ENCODE measurements around the gene COLGALT1.

The COLGALT1 gene

GRCh38 chr19:17529239-17530158, 25.9 kb upstream of the COLGALT1 start:
- TF ChIP-seq, protein P1, sequence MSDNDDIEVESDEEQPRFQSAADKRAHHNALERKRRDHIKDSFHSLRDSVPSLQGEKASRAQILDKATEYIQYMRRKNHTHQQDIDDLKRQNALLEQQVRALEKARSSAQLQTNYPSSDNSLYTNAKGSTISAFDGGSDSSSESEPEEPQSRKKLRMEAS (IDR thresholded peaks at IDR 0.05): no peak
- TF ChIP-seq EP300 (IDR thresholded peaks at IDR 0.05; ENCODE audit: borderline replicate concordance) (no peak), ZBTB7A (IDR thresholded peaks at IDR 0.05; ENCODE audit: low read depth) (no peak), USF1 (IDR thresholded peaks at IDR 0.05) (no peak), NFIC (IDR thresholded peaks at IDR 0.05) (no peak), CREB1 (IDR thresholded peaks at IDR 0.05; ENCODE audit: low read depth) (no peak), FOXM1 (IDR thresholded peaks at IDR 0.05; ENCODE audit: borderline replicate concordance, low read depth) (no peak), CEBPB (IDR thresholded peaks at IDR 0.05) (no peak), TAF1 (IDR thresholded peaks at IDR 0.05; ENCODE audit: low read depth) (no peak), RAD21 (IDR thresholded peaks at IDR 0.05; ENCODE audit: low read depth) (no peak), TEAD4 (IDR thresholded peaks at IDR 0.05) (no peak), REST (IDR thresholded peaks at IDR 0.05; ENCODE audit: low read depth) (no peak), EGR1 (IDR thresholded peaks at IDR 0.05) (no peak), YY1 (IDR thresholded peaks at IDR 0.05; ENCODE audit: low read depth) (no peak), TCF12 (IDR thresholded peaks at IDR 0.05; ENCODE audit: low read depth) (no peak)

- TF ChIP-seq EGR1 (IDR thresholded peaks at IDR 0.05) (no peak), REST (IDR thresholded peaks at IDR 0.05; ENCODE audit: low read depth) (no peak), CEBPB (IDR thresholded peaks at IDR 0.05) (no peak), CREB1 (IDR thresholded peaks at IDR 0.05; ENCODE audit: low read depth) (no peak), ZBTB7A (IDR thresholded peaks at IDR 0.05; ENCODE audit: low read depth) (no peak), TEAD4 (IDR thresholded peaks at IDR 0.05) (no peak)
- TF ChIP-seq, protein P1 (IDR thresholded peaks at IDR 0.05): peak; percentile 45; the same call in 1 of the 2 replicates
Measured at GRCh38 chr19:17530586-17530985, 24.9 kb upstream of the COLGALT1 start.

GRCh38 chr19:17532116-17532515, 23.3 kb upstream of the COLGALT1 start:
- no peak for TF ChIP-seq EGR1 (IDR thresholded peaks at IDR 0.05)

- no peak for TF ChIP-seq FOXM1 (IDR thresholded peaks at IDR 0.05; ENCODE audit: borderline replicate concordance, low read depth)
- TF ChIP-seq TAF1 (IDR thresholded peaks at IDR 0.05; ENCODE audit: low read depth): no peak
- no peak for TF ChIP-seq ZBTB7A (IDR thresholded peaks at IDR 0.05; ENCODE audit: low read depth)
- TF ChIP-seq EP300 (IDR thresholded peaks at IDR 0.05; ENCODE audit: borderline replicate concordance): no peak
- no peak for TF ChIP-seq CREB1 (IDR thresholded peaks at IDR 0.05; ENCODE audit: low read depth)
- TF ChIP-seq REST (IDR thresholded peaks at IDR 0.05; ENCODE audit: low read depth): no peak
- TF ChIP-seq, protein P1 (IDR thresholded peaks at IDR 0.05): no peak
Measured at GRCh38 chr19:17532557-17532956, 22.9 kb upstream of the COLGALT1 start.

- no peak for TF ChIP-seq NFIC (IDR thresholded peaks at IDR 0.05)
- TF ChIP-seq TCF12 (IDR thresholded peaks at IDR 0.05; ENCODE audit: low read depth): no peak
- no peak for TF ChIP-seq RAD21 (IDR thresholded peaks at IDR 0.05; ENCODE audit: low read depth)
- TF ChIP-seq REST (IDR thresholded peaks at IDR 0.05; ENCODE audit: low read depth): no peak
- TF ChIP-seq EGR1 (IDR thresholded peaks at IDR 0.05): no peak
- TF ChIP-seq ZBTB7A (IDR thresholded peaks at IDR 0.05; ENCODE audit: low read depth): no peak
- no peak for TF ChIP-seq USF1 (IDR thresholded peaks at IDR 0.05)
- no peak for TF ChIP-seq FOXM1 (IDR thresholded peaks at IDR 0.05; ENCODE audit: borderline replicate concordance, low read depth)
- no peak for TF ChIP-seq TEAD4 (IDR thresholded peaks at IDR 0.05)
- no peak for TF ChIP-seq TAF1 (IDR thresholded peaks at IDR 0.05; ENCODE audit: low read depth)
- no peak for TF ChIP-seq CREB1 (IDR thresholded peaks at IDR 0.05; ENCODE audit: low read depth)
- no peak for TF ChIP-seq YY1 (IDR thresholded peaks at IDR 0.05; ENCODE audit: low read depth)
- no peak for TF ChIP-seq EP300 (IDR thresholded peaks at IDR 0.05; ENCODE audit: borderline replicate concordance)
Measured at GRCh38 chr19:17534767-17535166, 20.7 kb upstream of the COLGALT1 start.
